IMR-90 (cell line): ENCODE results near the gene REPS2. TPM values are rescaled to one million over a fixed set of nuclear protein-coding genes. Genes with fewer than 3 reads are reported as not detected.

Source experiments
- ATAC-seq: fragments of 200-7000 bp; cut with Tn5 transposase; 2 replicates; pipeline ENCODE4 v1.9.1; 2020; ENCODE audit warnings: low read depth, mild to moderate bottlenecking, moderate library complexity
- BruUV-seq: library from RNA; stranded (reverse); fragments of 400-500 nt; replicated peaks from 2 replicates; lab custom pipeline; 2021; lab: Mats Ljungman, UMichigan
- CTCF ChIA-PET: fragments of 300-600 bp; formaldehyde crosslinking; extraction: SDS; loops from one replicate; lab custom pipeline; 2021; ENCODE audit warnings: antibody characterized with exemption; lab: Yijun Ruan, JAX
- POLR2A ChIA-PET: fragments of 300-600 bp; sonication (Branson Sonifier 250); formaldehyde crosslinking; loops from one replicate; lab custom pipeline; 2022; ENCODE audit warnings: antibody characterized with exemption; ENCODE audit not compliant: unreplicated experiment; lab: Charles Lee
- DNase-seq: peaks from one replicate; pipeline ENCODE4 v3.0.0; 2013
- H2AFZ ChIP-seq: replicated peaks from 2 replicates; pipeline ENCODE3; 2013; ENCODE audit warnings: low read length, mild to moderate bottlenecking; ENCODE audit not compliant: poor library complexity
- H2AK5ac ChIP-seq: 2 replicates; pipeline ENCODE4 v1.6.1; 2013; ENCODE audit warnings: low read depth, low read length, inconsistent platforms
- H2AK9ac ChIP-seq: replicated peaks from 2 replicates; pipeline ENCODE3; 2013; ENCODE audit warnings: mild to moderate bottlenecking, low read depth, low read length, moderate library complexity; ENCODE audit not compliant: poor library complexity
- H2BK120ac ChIP-seq: 2 replicates; pipeline ENCODE4 v1.6.1; 2013; ENCODE audit warnings: low read depth, low read length, inconsistent platforms
- H2BK15ac ChIP-seq: 3 replicates; pipeline ENCODE4 v1.6.1; 2013; ENCODE audit warnings: low read depth, low read length, inconsistent platforms
- H2BK20ac ChIP-seq: 2 replicates; pipeline ENCODE4 v1.6.1; 2013; ENCODE audit warnings: low read depth, mild to moderate bottlenecking, inconsistent platforms, low read length, moderate library complexity
- H2BK5ac ChIP-seq: 2 replicates; pipeline ENCODE4 v1.6.1; 2013; ENCODE audit warnings: mild to moderate bottlenecking, low read depth, low read length, inconsistent platforms; ENCODE audit not compliant: poor library complexity, severe bottlenecking
- H3K14ac ChIP-seq: replicated peaks from 2 replicates; pipeline ENCODE4 v1.6.1; 2013; ENCODE audit warnings: low read depth, low read length, inconsistent platforms
- H3K18ac ChIP-seq: 2 replicates; pipeline ENCODE4 v1.6.1; 2013; ENCODE audit warnings: low read depth, low read length, control low read depth
- H3K23ac ChIP-seq: 2 replicates; pipeline ENCODE4 v1.6.1; 2013; ENCODE audit warnings: low read depth, low read length, inconsistent platforms
- H3K27ac ChIP-seq: 2 replicates; pipeline ENCODE4 v1.5.1; 2013; ENCODE audit warnings: mild to moderate bottlenecking, control low read depth, low read length; ENCODE audit not compliant: insufficient read depth
- H3K27me3 ChIP-seq: 2 replicates; pipeline ENCODE4 v1.6.1; 2013; ENCODE audit warnings: low read length; ENCODE audit not compliant: control insufficient read depth, insufficient read depth
- H3K36me3 ChIP-seq: 2 replicates; pipeline ENCODE4 v1.6.1; 2013; ENCODE audit warnings: low read length, mixed read lengths; ENCODE audit not compliant: control insufficient read depth, insufficient read depth
- H3K4ac ChIP-seq: 2 replicates; pipeline ENCODE4 v1.6.1; 2013; ENCODE audit warnings: low read depth, low read length, inconsistent platforms
- H3K4me1 ChIP-seq: 2 replicates; pipeline ENCODE4 v1.6.1; 2013; ENCODE audit warnings: low read length, mixed read lengths; ENCODE audit not compliant: control insufficient read depth, insufficient read depth
- H3K4me2 ChIP-seq: 2 replicates; pipeline ENCODE4 v1.6.1; 2013; ENCODE audit warnings: low read depth, mild to moderate bottlenecking, control low read depth, low read length, moderate library complexity
- H3K4me3 ChIP-seq: 2 replicates; pipeline ENCODE4 v1.5.1; 2013; ENCODE audit warnings: low read depth, mild to moderate bottlenecking, control low read depth, low read length, moderate library complexity; ENCODE audit not compliant: insufficient read depth
- H3K56ac ChIP-seq: 2 replicates; pipeline ENCODE4 v1.6.1; 2013; ENCODE audit warnings: low read length, inconsistent platforms; ENCODE audit not compliant: insufficient read depth; ENCODE audit errors: extremely low read depth
- H3K79me1 ChIP-seq, 2 experiments: 2 replicates each; pipeline ENCODE4 v1.6.1; 2013; ENCODE audit warnings: low read length in 2 of 2, inconsistent platforms in 1 of 2, low read depth in 1 of 2
- H3K9ac ChIP-seq: 2 replicates; pipeline ENCODE4 v1.6.1; 2013; ENCODE audit warnings: low read depth, low read length, control low read depth
- H3K9me1 ChIP-seq: 2 replicates; pipeline ENCODE4 v1.6.1; 2013; ENCODE audit warnings: low read length, inconsistent platforms; ENCODE audit not compliant: insufficient read depth
- H3K9me3 ChIP-seq: 2 replicates; pipeline ENCODE4 v1.6.1; 2013; ENCODE audit warnings: low read length; ENCODE audit not compliant: control insufficient read depth, insufficient read depth
- H4K20me1 ChIP-seq: 2 replicates; pipeline ENCODE4 v1.6.1; 2013; ENCODE audit warnings: low read length, inconsistent platforms; ENCODE audit not compliant: insufficient read depth
- H4K5ac ChIP-seq: 2 replicates; pipeline ENCODE4 v1.6.1; 2013; ENCODE audit warnings: mild to moderate bottlenecking, low read depth, low read length, control low read depth
- H4K8ac ChIP-seq, 2 experiments: 2 replicates each; pipeline ENCODE4 v1.6.1; 2013; ENCODE audit warnings: low read depth in 2 of 2, low read length in 2 of 2, control low read depth in 1 of 2, inconsistent platforms in 1 of 2
- H4K91ac ChIP-seq: 2 replicates; pipeline ENCODE4 v1.6.1; 2013; ENCODE audit warnings: low read depth, low read length, inconsistent platforms; ENCODE audit not compliant: insufficient read depth
- MAZ ChIP-seq: IDR thresholded peaks from 2 replicates; pipeline ENCODE4 v1.6.1; 2012; ENCODE audit warnings: low read depth, mild to moderate bottlenecking, low read length, improper control_type of control experiment, moderate library complexity, borderline replicate concordance
- MXI1 ChIP-seq: IDR thresholded peaks from 2 replicates; pipeline ENCODE4 v1.6.1; 2012; ENCODE audit warnings: low read depth, mild to moderate bottlenecking, low read length, moderate library complexity, borderline replicate concordance
- POLR2A ChIP-seq: IDR thresholded peaks from 2 replicates; pipeline ENCODE4 v1.6.1; 2012; ENCODE audit warnings: mild to moderate bottlenecking, low read depth, low read length
- RCOR1 ChIP-seq: IDR thresholded peaks from 2 replicates; pipeline ENCODE4 v1.6.1; 2012; ENCODE audit warnings: mild to moderate bottlenecking, low read length, improper control_type of control experiment; ENCODE audit not compliant: insufficient replicate concordance
- RFX5 ChIP-seq: IDR thresholded peaks from 2 replicates; pipeline ENCODE4 v1.8.0; 2012; ENCODE audit warnings: low read depth, mild to moderate bottlenecking, low read length, moderate library complexity
- USF2 ChIP-seq: fragments of 150-350 bp; IDR thresholded peaks from 2 replicates; pipeline ENCODE4 v1.6.1; 2017; ENCODE audit warnings: mild to moderate bottlenecking, antibody characterized with exemption, low read length, low read depth
- WGBS, 2 experiments: methylation state at CpG; one replicate each; pipeline versions ENCODE4 v1.1.5 to v1.1.7; 2013; ENCODE audit warnings: missing lambda C conversion rate in 2 of 2; ENCODE audit not compliant: insufficient read length in 1 of 2; ENCODE audit errors: extremely low coverage in 2 of 2; 5-methylcytosine and 5-hydroxymethylcytosine counted together
- dilution Hi-C: fragments of 300-500 bp; cut with HindIII; formaldehyde crosslinking; loops from one replicate; pipeline ENCODE4 v1.14.3; 2018; ENCODE audit warnings: low sequenced_read_pairs; ENCODE audit not compliant: unreplicated experiment
- in situ Hi-C: fragments of 300-500 bp; cut with MboI; formaldehyde crosslinking; loops from 3 replicates; pipeline ENCODE4 v1.14.3; 2019; ENCODE audit warnings: low sequenced_read_pairs, inconsistent platforms, mixed read lengths
- intact Hi-C: fragments of 100-400 bp; cut with micrococcal nuclease; formaldehyde crosslinking; loops from 2 replicates; pipeline ENCODE4 v1.10.0; 2022
- polyA plus RNA-seq, 3 experiments: library from polyadenylated mRNA; depleted of rRNA; stranded (reverse); fragments of >200 nt; gene quantifications; 2 replicates each; pipeline ENCODE4 v1.2.3, GENCODE V29; 2012; ENCODE audit warnings: low replicate concordance in 1 of 3
- total RNA-seq: library from RNA; depleted of rRNA; stranded (reverse); fragments of >200 nt; gene quantifications from 2 replicates; pipeline ENCODE4 v1.2.3, GENCODE V29; 2012

REPS2 gene
- total and polyA plus RNA-seq, 2 of the 4 experiments (the other 2 are of a cell fraction), result 0.02 to 0.18 TPM

GRCh38 chrX:17024886-17025285 lies 78.4 kb downstream of the REPS2 start:
- H3K9me3 ChIP-seq, result no peaks in the 10 kb centered on the region
- H3K18ac ChIP-seq, result no peak overlapping the region
- no peak overlapping the region for H2BK120ac ChIP-seq
- no peak overlapping the region for H3K23ac ChIP-seq
- no peak overlapping the region for H2AFZ ChIP-seq
- no peaks in the 10 kb centered on the region for H3K79me1 ChIP-seq
- BruUV-seq, result no TSS peak
- ChIA-PET POLR2A (no interaction called here), CTCF (no interaction called here)
- H2BK20ac ChIP-seq, result no peak overlapping the region
- no peak overlapping the region for H3K4me3 ChIP-seq
- H3K36me3 ChIP-seq, result no peaks in the 10 kb centered on the region
- H4K8ac ChIP-seq, result no peak overlapping the region
- no peak overlapping the region for H4K91ac ChIP-seq
- no peak overlapping the region for H4K5ac ChIP-seq
- no peaks in the 10 kb centered on the region for H3K9me1 ChIP-seq
- TF ChIP-seq USF2, result no peak
- TF ChIP-seq MAZ, result no peak
- TF ChIP-seq POLR2A, result no peak
- TF ChIP-seq MXI1, result no peak
- no peak for TF ChIP-seq RCOR1
- no peak for TF ChIP-seq RFX5
- H4K20me1 ChIP-seq, result no peaks in the 10 kb centered on the region
- H2AK5ac ChIP-seq, result no peak overlapping the region
- no peak overlapping the region for H3K9ac ChIP-seq
- H2AK9ac ChIP-seq, result no peak overlapping the region
- no peak overlapping the region for H3K56ac ChIP-seq
- no peaks in the 10 kb centered on the region for H3K4me1 ChIP-seq
- no peak for DNase-seq
- WGBS, 2 experiments, result 63% methylated on average over 2 of the region's 11 CpGs; no CpG with 5 or more reads in 1 of the 2 experiments
- intact Hi-C loops (no loop called here), in situ Hi-C loops (no loop called here), dilution Hi-C loops (no loop called here)
- no peak overlapping the region for H3K4me2 ChIP-seq
- no peak overlapping the region for H2BK15ac ChIP-seq
- H3K4ac ChIP-seq, result no peak overlapping the region
- ATAC-seq, result no peak
- H3K27me3 ChIP-seq, result peaks cover 20% of the 10 kb centered on the region
- no peak overlapping the region for H3K27ac ChIP-seq
- H2BK5ac ChIP-seq, result no peak overlapping the region
- no peak overlapping the region for H3K14ac ChIP-seq
